HCT116 (cell line): Measurements from ENCODE around the gene CASZ1. TPM values are rescaled to one million over a fixed set of nuclear protein-coding genes. Genes with fewer than 3 reads are reported as not detected.

ENCODE experiments used
- ATAC-seq: fragments of 200-7000 bp; cut with Tn5 transposase; 2 replicates; pipeline ENCODE4 v1.9.1; 2020; ENCODE audit warnings: mild to moderate bottlenecking, moderate library complexity
- BruUV-seq: library from RNA; stranded (reverse); fragments of 400-500 nt; replicated peaks from 2 replicates; lab custom pipeline; 2021; lab: Mats Ljungman, UMichigan
- CTCF ChIA-PET: fragments of 300-600 bp; sonication (Branson Sonifier 250); formaldehyde crosslinking; loops from one replicate; lab custom pipeline; 2021; ENCODE audit warnings: antibody characterized with exemption; lab: Charles Lee
- POLR2A ChIA-PET: fragments of 300-600, 350-600 bp; sonication (Branson Sonifier 250); formaldehyde crosslinking; loops from one replicate; lab custom pipeline; 2021; ENCODE audit warnings: antibody characterized with exemption; lab: Charles Lee
- RAD21 ChIA-PET, 2 experiments: fragments of 300-600 bp; sonication (Branson Sonifier 250); formaldehyde crosslinking; loops; one replicate each; lab custom pipeline; 2023; ENCODE audit warnings: low total read pairs in 2 of 2; ENCODE audit not compliant: uncharacterized antibody in 2 of 2, unreplicated experiment in 2 of 2, low non-redundant PET in 1 of 2; lab: Charles Lee
- DNase-seq: peaks from one replicate; pipeline ENCODE4 v3.0.0-alpha.2; 2010; ENCODE audit warnings: low read depth, low spot score
- H2AFZ ChIP-seq: fragments of 200-600 bp; shearing (Covaris generic), sonication (generic); 2 replicates; pipeline ENCODE4 v1.6.1; 2017; ENCODE audit warnings: low read depth, mixed run types, mixed read lengths, antibody characterized with exemption, low read length; ENCODE audit not compliant: poor library complexity, severe bottlenecking
- H3K27ac ChIP-seq: 2 replicates; pipeline ENCODE4 v1.5.1; 2012; ENCODE audit warnings: low read depth, low read length
- H3K27me3 ChIP-seq: fragments of 200-600 bp; sonication (generic); 2 replicates; pipeline ENCODE4 v1.6.1; 2016; ENCODE audit warnings: mixed run types, low read length, mixed read lengths; ENCODE audit not compliant: insufficient read depth
- H3K36me3 ChIP-seq, 2 experiments: fragments of 200-500 bp in 1 of 2; fragments of 200-600 bp in 1 of 2; sonication (Bioruptor generic) in 1 of 2; sonication (generic) in 1 of 2; 2 replicates each; pipeline versions ENCODE4 v1.5.1 to v1.6.1; 2014 to 2016; ENCODE audit warnings: low read length in 2 of 2, inconsistent platforms in 1 of 2, mixed read lengths in 1 of 2, mixed run types in 1 of 2; ENCODE audit not compliant: insufficient read depth in 2 of 2, control insufficient read depth in 1 of 2
- H3K4me1 ChIP-seq, 2 experiments: fragments of 200-600 bp in 1 of 2; sonication (generic) in 1 of 2; 2 replicates each; pipeline versions ENCODE4 v1.5.1 to v1.6.1; 2012 to 2017; ENCODE audit warnings: low read length in 2 of 2, inconsistent platforms in 1 of 2, mild to moderate bottlenecking in 1 of 2, mixed read lengths in 1 of 2, mixed run types in 1 of 2, moderate library complexity in 1 of 2; ENCODE audit not compliant: insufficient read depth in 2 of 2, control insufficient read depth in 1 of 2
- H3K4me2 ChIP-seq: fragments of 200-600 bp; sonication (generic); 2 replicates; pipeline ENCODE4 v1.6.1; 2017; ENCODE audit warnings: mixed run types, low read length, mixed read lengths
- H3K4me3 ChIP-seq, 2 experiments: fragments of 200-600 bp in 1 of 2; sonication (generic) in 1 of 2; replicated peaks in 1 of 2; 2 replicates each; pipeline ENCODE4 v1.5.1; 2011 to 2016; ENCODE audit warnings: low read length in 2 of 2, control low read depth in 1 of 2, low read depth in 1 of 2, mild to moderate bottlenecking in 1 of 2, mixed read lengths in 1 of 2, mixed run types in 1 of 2
- H3K79me2 ChIP-seq: fragments of 200-600 bp; sonication (generic); 2 replicates; pipeline ENCODE4 v1.6.1; 2017; ENCODE audit warnings: mild to moderate bottlenecking, mixed run types, low read length, moderate library complexity, mixed read lengths; ENCODE audit not compliant: insufficient read depth
- H3K9ac ChIP-seq: fragments of 200-600 bp; sonication (generic); 2 replicates; pipeline ENCODE4 v1.6.1; 2016; ENCODE audit warnings: low read length, mixed read lengths
- H3K9me2 ChIP-seq: fragments of 200-600 bp; sonication (generic), shearing (Covaris generic); 2 replicates; pipeline ENCODE4 v1.6.1; 2017; ENCODE audit warnings: mixed run types, mild to moderate bottlenecking, moderate library complexity; ENCODE audit not compliant: insufficient read depth
- H3K9me3 ChIP-seq, 2 experiments: fragments of 200-500 bp in 1 of 2; fragments of 200-600 bp in 1 of 2; sonication (Bioruptor generic) in 1 of 2; sonication (generic) in 1 of 2; 2 replicates each; pipeline ENCODE4 v1.6.1; 2014 to 2017; ENCODE audit warnings: low read length in 2 of 2, mixed read lengths in 2 of 2, inconsistent platforms in 1 of 2, low read depth in 1 of 2, mild to moderate bottlenecking in 1 of 2, mixed run types in 1 of 2, moderate library complexity in 1 of 2; ENCODE audit not compliant: control insufficient read depth in 1 of 2, insufficient read depth in 1 of 2
- H4K20me1 ChIP-seq: fragments of 200-600 bp; sonication (generic), shearing (Covaris generic); 2 replicates; pipeline ENCODE4 v1.6.1; 2017; ENCODE audit warnings: mixed run types, mild to moderate bottlenecking, moderate library complexity; ENCODE audit not compliant: insufficient read depth
- CBX3 ChIP-seq: IDR thresholded peaks from 2 replicates; pipeline ENCODE4 v1.6.1; 2012; ENCODE audit warnings: low read depth
- CEBPB ChIP-seq: IDR thresholded peaks from 2 replicates; pipeline ENCODE4 v1.6.1; 2012; ENCODE audit warnings: low read depth
- CTCF ChIP-seq, 3 experiments: fragments of 200-600 bp in 1 of 3; sonication (generic) in 1 of 3; IDR thresholded peaks in 2 of 3; conservative IDR thresholded peaks in 1 of 3; 2 replicates each; pipeline ENCODE4 v1.5.1; 2012 to 2017; ENCODE audit warnings: low read depth in 2 of 3, low read length in 2 of 3, antibody characterized with exemption in 1 of 3, borderline replicate concordance in 1 of 3, control low read depth in 1 of 3, mild to moderate bottlenecking in 1 of 3, mixed read lengths in 1 of 3, mixed run types in 1 of 3, moderate library complexity in 1 of 3; ENCODE audit not compliant: insufficient read depth in 1 of 3
- EGR1 ChIP-seq: IDR thresholded peaks from 2 replicates; pipeline ENCODE4 v1.6.1; 2012; ENCODE audit warnings: low read depth
- POLR2A ChIP-seq: IDR thresholded peaks from 2 replicates; pipeline ENCODE4 v1.7.0; 2011; ENCODE audit warnings: borderline replicate concordance; ENCODE audit not compliant: insufficient read depth, insufficient read length; ENCODE audit errors: extremely low read depth
- POLR2AphosphoS5 ChIP-seq: IDR thresholded peaks from 2 replicates; pipeline ENCODE4 v1.6.1; 2011; ENCODE audit warnings: mild to moderate bottlenecking, low read depth, low read length, moderate library complexity
- RAD21 ChIP-seq: IDR thresholded peaks from 2 replicates; pipeline ENCODE4 v1.6.1; 2012; ENCODE audit warnings: low read depth, mild to moderate bottlenecking
- REST ChIP-seq: IDR thresholded peaks from 2 replicates; pipeline ENCODE4 v1.6.1; 2012; ENCODE audit warnings: low read depth
- SIN3A ChIP-seq: IDR thresholded peaks from 2 replicates; pipeline ENCODE4 v1.6.1; 2012; ENCODE audit warnings: low read depth
- SP1 ChIP-seq: IDR thresholded peaks from 2 replicates; pipeline ENCODE4 v1.6.1; 2012; ENCODE audit warnings: low read depth
- SRF ChIP-seq: IDR thresholded peaks from 2 replicates; pipeline ENCODE4 v1.6.1; 2012; ENCODE audit warnings: low read depth
- TCF7L2 ChIP-seq: IDR thresholded peaks from 2 replicates; pipeline ENCODE4 v1.7.0; 2011; ENCODE audit warnings: borderline replicate concordance, inconsistent platforms; ENCODE audit not compliant: insufficient read depth, insufficient read length; ENCODE audit errors: extremely low read depth
- YY1 ChIP-seq: IDR thresholded peaks from 2 replicates; pipeline ENCODE4 v1.6.1; 2011; ENCODE audit warnings: low read length, low read depth, moderate library complexity, mild to moderate bottlenecking; ENCODE audit not compliant: insufficient replicate concordance; ENCODE audit errors: extremely low read depth
- ZBTB33 ChIP-seq: IDR thresholded peaks from 2 replicates; pipeline ENCODE4 v1.6.1; 2011; ENCODE audit warnings: mild to moderate bottlenecking, low read length, moderate library complexity; ENCODE audit not compliant: insufficient replicate concordance; ENCODE audit errors: extremely low read depth
- ZFX ChIP-seq: fragments of 450-650 bp; IDR thresholded peaks from 2 replicates; pipeline ENCODE4 v1.6.1; 2017
- ZNF274 ChIP-seq: fragments of 200-500 bp; sonication (Bioruptor generic); IDR thresholded peaks from 2 replicates; pipeline ENCODE4 v1.6.1; 2014; ENCODE audit warnings: mild to moderate bottlenecking, low read depth, low read length, inconsistent platforms
- intact Hi-C: fragments of 100-400 bp; cut with micrococcal nuclease; formaldehyde crosslinking; loops from 2 replicates; pipeline ENCODE4 v1.10.0; 2022
- total RNA-seq: library from RNA; stranded (reverse); gene quantifications from one replicate; pipeline ENCODE4 v1.2.1, GENCODE V29; 2021; ENCODE audit not compliant: unreplicated experiment

Gene CASZ1
- total RNA-seq, 1 experiment from 2014 or later: 7.7 TPM

- TF ChIP-seq YY1 (no peak), SIN3A (no peak), RAD21 (no peak), SP1 (no peak), CEBPB (no peak), CTCF (IDR thresholded peaks at IDR 0.05 in 2 of 3, conservative IDR thresholded peaks at IDR 0.05 in 1 of 3; ENCODE audit: borderline replicate concordance in 1 of 3, insufficient read depth in 1 of 3, low read depth in 2 of 3, low read length in 2 of 3) (no peak), ZFX (no peak), CBX3 (no peak), SRF (no peak), REST (no peak), EGR1 (no peak), POLR2A (no peak), ZBTB33 (no peak), TCF7L2 (no peak), ZNF274 (no peak), POLR2AphosphoS5 (no peak)
- POLR2A ChIA-PET: no interaction called here
- H3K9ac ChIP-seq: no peak overlapping the region
Measured at GRCh38 chr1:10687782-10688408, 108.6 kb downstream of the CASZ1 start.

More at GRCh38 chr1:10687782-10688408, 108.6 kb downstream of the CASZ1 start:
- H3K9me2 ChIP-seq: no peaks in the 10 kb centered on the region
- H2AFZ ChIP-seq: no peak overlapping the region
- H4K20me1 ChIP-seq: no peaks in the 10 kb centered on the region
- BruUV-seq: no TSS peak
- ATAC-seq (no peak), DNase-seq (no peak)
- CTCF ChIA-PET: no interaction called here
- H3K4me1 ChIP-seq: peaks cover 17 to 31% of the 10 kb centered on the region in 2 experiments
- no peaks in the 10 kb centered on the region for H3K36me3 ChIP-seq
- no peaks in the 10 kb centered on the region for H3K9me3 ChIP-seq
- intact Hi-C loops: no loop called here
- no peak overlapping the region for H3K4me3 ChIP-seq
- H3K79me2 ChIP-seq: no peaks in the 10 kb centered on the region
- no peaks in the 10 kb centered on the region for H3K27me3 ChIP-seq
- H3K27ac ChIP-seq: no peak overlapping the region
- RAD21 ChIA-PET: no interaction called here
- no peak overlapping the region for H3K4me2 ChIP-seq
